OCI-LY3 (cell line): ENCODE data around the gene KLHL40.

Source experiments
- H2AFZ ChIP-seq: fragments of 200-600, 300-600 bp; shearing (Covaris generic); 2 replicates; pipeline ENCODE4 v1.6.0; 2014; ENCODE audit warnings: antibody characterized with exemption, low read depth, low read length
- H3K27ac ChIP-seq: fragments of 200-600, 300-600 bp; sonication (generic); 2 replicates; pipeline ENCODE4 v1.5.1; 2014; ENCODE audit warnings: mild to moderate bottlenecking, low read length, moderate library complexity, mixed read lengths
- H3K27me3 ChIP-seq: fragments of 200-600, 300-600 bp; sonication (generic); 2 replicates; pipeline ENCODE4 v1.6.1; 2014; ENCODE audit warnings: low read depth, low read length, mixed read lengths
- H3K36me3 ChIP-seq: fragments of 200-600, 300-600 bp; sonication (generic); replicated peaks from 2 replicates; pipeline ENCODE3; 2014; ENCODE audit warnings: low read depth, low read length, mixed read lengths
- H3K4me1 ChIP-seq: fragments of 300-600, 200-600 bp; sonication (generic); 2 replicates; pipeline ENCODE4 v1.6.1; 2014; ENCODE audit warnings: low read length, mixed read lengths
- H3K4me2 ChIP-seq: fragments of 200-600, 300-600 bp; sonication (generic); 2 replicates; pipeline ENCODE4 v1.6.1; 2014; ENCODE audit warnings: low read length, mixed read lengths
- H3K4me3 ChIP-seq: fragments of 300-600, 200-600 bp; sonication (generic); 2 replicates; pipeline ENCODE4 v1.5.1; 2014; ENCODE audit warnings: antibody characterized with exemption, mild to moderate bottlenecking, low read length, moderate library complexity
- H3K79me2 ChIP-seq: fragments of 300-600, 200-600 bp; shearing (Covaris generic); 2 replicates; pipeline ENCODE4 v1.6.1; 2014; ENCODE audit warnings: mild to moderate bottlenecking, low read length, mixed read lengths
- H3K9ac ChIP-seq: fragments of 300-600, 200-600 bp; shearing (Covaris generic); 2 replicates; pipeline ENCODE4 v1.6.0; 2014; ENCODE audit warnings: mild to moderate bottlenecking, low read length, moderate library complexity
- H3K9me3 ChIP-seq: fragments of 200-600, 300-600 bp; shearing (Covaris generic); 2 replicates; pipeline ENCODE4 v1.6.1; 2014; ENCODE audit warnings: low read length, mixed read lengths; ENCODE audit not compliant: insufficient read depth
- H4K20me1 ChIP-seq: fragments of 200-600, 300-600 bp; sonication (generic); 2 replicates; pipeline ENCODE4 v1.6.1; 2016; ENCODE audit warnings: low read length, mixed read lengths; ENCODE audit not compliant: insufficient read depth
- CTCF ChIP-seq: fragments of 200-600, 300-600 bp; sonication (generic); IDR thresholded peaks from 2 replicates; pipeline ENCODE4 v1.5.1; 2014; ENCODE audit warnings: antibody characterized with exemption, low read length, low read depth
- EZH2phosphoT487 ChIP-seq: fragments of 200-600 bp; shearing (Covaris generic); IDR thresholded peaks from 2 replicates; pipeline ENCODE4 v1.6.1; 2018; ENCODE audit warnings: antibody characterized with exemption, mixed run types, low read depth

Gene KLHL40

DNA sequence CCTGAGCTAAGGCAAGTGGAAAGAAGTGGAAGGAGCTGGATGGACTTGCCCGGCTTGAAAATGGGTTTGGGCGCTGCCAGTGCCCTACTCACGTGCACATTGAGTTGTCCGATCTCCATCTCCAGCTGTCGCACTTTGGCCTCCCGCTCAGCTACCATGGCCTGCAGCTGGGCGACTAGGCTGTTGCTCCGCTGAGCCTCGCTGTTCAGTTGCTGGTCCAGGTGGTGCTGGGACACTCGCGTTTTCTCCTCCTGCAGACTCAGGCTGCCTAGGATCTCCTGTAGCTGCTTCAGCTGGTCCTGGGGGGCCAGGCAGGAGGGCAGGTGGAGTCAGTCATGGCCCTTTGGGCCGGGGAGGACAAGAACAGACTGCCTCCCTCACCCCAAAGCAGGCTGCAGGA is 50.3 kb downstream of the KLHL40 start:
- Histone ChIP-seq H3K79me2 (no peaks in the 10 kb centered on the region), H3K9ac (no peak overlapping the region), H3K4me1 (peaks cover 16% of the 10 kb centered on the region), H3K4me3 (no peak overlapping the region), H3K27ac (no peak overlapping the region), H4K20me1 (no peaks in the 10 kb centered on the region), H3K27me3 (no peaks in the 10 kb centered on the region), H3K9me3 (no peaks in the 10 kb centered on the region), H3K36me3 (no peaks in the 10 kb centered on the region), H2AFZ (no peak overlapping the region), H3K4me2 (no peak overlapping the region)
- TF ChIP-seq CTCF (no peak), EZH2phosphoT487 (no peak)

DNA sequence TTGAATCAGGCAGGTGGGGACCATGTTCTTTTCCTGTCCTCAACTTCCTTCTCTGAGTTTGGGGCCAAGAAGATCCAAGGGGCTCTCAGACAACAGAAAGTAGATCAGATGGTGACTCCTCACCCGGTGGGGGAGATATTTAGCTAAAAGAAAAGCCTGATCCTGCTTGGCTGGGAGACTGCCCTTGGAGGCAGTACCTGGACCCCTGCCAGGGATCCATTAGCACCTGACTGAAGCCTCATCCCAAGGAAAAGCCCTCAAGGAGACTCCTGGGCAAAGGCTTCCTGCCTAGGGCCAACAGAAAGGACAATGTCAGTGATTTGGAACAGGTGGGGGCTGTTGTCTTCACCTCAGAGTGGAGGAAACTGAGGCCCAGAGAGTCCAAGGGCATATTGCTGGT is 50.7 kb downstream of the KLHL40 start:
- Histone ChIP-seq H3K4me2 (no peak overlapping the region), H2AFZ (no peak overlapping the region), H3K4me3 (no peak overlapping the region), H3K4me1 (peaks cover 12% of the 10 kb centered on the region), H3K27ac (no peak overlapping the region), H4K20me1 (no peaks in the 10 kb centered on the region), H3K9ac (no peak overlapping the region), H3K79me2 (no peaks in the 10 kb centered on the region), H3K9me3 (no peaks in the 10 kb centered on the region), H3K36me3 (no peaks in the 10 kb centered on the region), H3K27me3 (no peaks in the 10 kb centered on the region)
- TF ChIP-seq CTCF, result no peak
- no peak for TF ChIP-seq EZH2phosphoT487

GRCh38 chr3:42736531-42736930 is 51.2 kb downstream of the KLHL40 start:
- Histone ChIP-seq H3K79me2 (no peaks in the 10 kb centered on the region), H3K36me3 (no peaks in the 10 kb centered on the region), H3K9ac (no peak overlapping the region), H3K27me3 (no peaks in the 10 kb centered on the region), H3K27ac (no peak overlapping the region), H3K4me2 (no peak overlapping the region), H3K4me3 (no peak overlapping the region), H3K9me3 (no peaks in the 10 kb centered on the region), H4K20me1 (no peaks in the 10 kb centered on the region), H3K4me1 (peaks cover 8% of the 10 kb centered on the region), H2AFZ (no peak overlapping the region)
- TF ChIP-seq CTCF (no peak), EZH2phosphoT487 (no peak)

- Histone ChIP-seq H4K20me1 (no peaks in the 10 kb centered on the region), H3K36me3 (no peaks in the 10 kb centered on the region), H3K4me2 (no peak overlapping the region), H3K4me1 (peaks cover 3% of the 10 kb centered on the region; the same call in 1 of the 2 replicates), H3K27ac (no peak overlapping the region), H3K9ac (no peak overlapping the region), H3K27me3 (no peaks in the 10 kb centered on the region), H3K79me2 (no peaks in the 10 kb centered on the region), H3K4me3 (no peak overlapping the region), H3K9me3 (no peaks in the 10 kb centered on the region), H2AFZ (no peak overlapping the region)
- TF ChIP-seq EZH2phosphoT487 (no peak), CTCF (no peak)
Observed at GRCh38 chr3:42739401-42740158, 54.2 kb downstream of the KLHL40 start.
